Left colon (tissue), 2 donors: ENCODE data around the gene RPL10. TPM values are rescaled to one million over a fixed set of nuclear protein-coding genes. Genes with fewer than 3 reads are reported as not detected.
A peak's percentile ranks its signal among the peaks of the same experiment; 100 is the strongest.

Experiments
- ATAC-seq: fragments of 200-7000 bp; cut with Tn5 transposase; one replicate; pipeline ENCODE4 v1.9.1; 2020; ENCODE audit warnings: mild to moderate bottlenecking, moderate library complexity
- DNase-seq, 2 donors: peaks; one replicate each; pipeline ENCODE4 v3.0.0-alpha.2; 2020
- intact Hi-C, 2 donors: fragments of 100-400 bp; cut with DNase I in 1 of 2; cut with micrococcal nuclease in 1 of 2; formaldehyde crosslinking; loops; one replicate each; pipeline versions ENCODE4 v1.11.2 to v1.14.0; 2022; cut with DNase I, micrococcal nuclease
- total RNA-seq, 2 donors: library from RNA; stranded (reverse); fragmentation: NEBNext Ultra II Directional; extraction: Animal tissue kit (Norgen Biotek cat#: 25700); gene quantifications; one replicate each; pipeline ENCODE4 v1.2.1, GENCODE V29; 2021
- donor health status: DM: no; HTN: no; CAD: no.
- donor health status: DM: yes; HTN: yes; CAD: no.

The RPL10 gene
- total RNA-seq, 2 donors from 2014 or later, result 2,262 to 2,406 TPM

DNA sequence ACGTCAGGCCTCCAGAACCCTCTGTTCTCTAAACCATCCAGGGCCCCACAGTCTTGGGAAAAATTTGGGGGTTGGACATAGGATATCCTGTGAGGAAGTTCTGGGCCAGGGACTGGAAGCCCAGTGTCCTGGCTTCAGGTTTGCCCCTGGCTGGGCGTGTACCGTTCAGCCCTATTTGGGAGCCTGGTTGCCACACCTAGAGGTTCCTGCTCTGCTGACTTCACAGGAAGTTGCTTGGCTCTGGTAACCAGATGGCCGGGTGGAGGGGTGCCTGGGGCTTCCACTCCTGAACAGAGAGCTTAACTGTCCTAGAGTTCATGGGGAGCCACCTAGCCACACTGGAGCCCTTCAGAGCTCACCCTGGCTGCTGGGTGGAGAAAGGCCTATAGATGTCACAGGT is 14.3 kb downstream of the RPL10 start:
- ATAC-seq, result peak; percentile 27
- DNase-seq, result peak; percentile 47 to 55

DNA sequence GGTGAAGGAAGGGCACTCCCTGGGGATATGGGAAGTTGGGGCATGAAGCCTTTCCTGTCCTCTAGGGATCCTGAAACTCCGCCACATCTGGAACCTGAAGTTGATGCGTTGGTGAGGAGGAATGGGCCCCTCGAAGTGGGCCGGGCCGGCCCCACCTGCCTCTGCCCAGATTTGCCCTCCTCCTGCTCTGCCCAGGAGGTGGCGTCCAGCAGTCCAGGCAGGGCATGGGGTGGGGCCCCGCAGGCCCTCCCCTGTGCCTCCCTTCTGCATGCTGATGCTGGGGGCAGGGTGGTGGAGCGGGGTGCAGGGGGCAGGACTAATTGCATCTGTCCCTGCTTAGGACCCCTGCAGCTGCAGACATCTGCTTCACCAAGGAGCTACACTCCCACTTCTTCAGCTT is 15.0 kb downstream of the RPL10 start:
- no peak for DNase-seq
- intact Hi-C loops, result no loop called here
- no peak for ATAC-seq

More for the DNA sequence above, 14.3 kb downstream of the RPL10 start:
- intact Hi-C loops, result no loop called here

DNA sequence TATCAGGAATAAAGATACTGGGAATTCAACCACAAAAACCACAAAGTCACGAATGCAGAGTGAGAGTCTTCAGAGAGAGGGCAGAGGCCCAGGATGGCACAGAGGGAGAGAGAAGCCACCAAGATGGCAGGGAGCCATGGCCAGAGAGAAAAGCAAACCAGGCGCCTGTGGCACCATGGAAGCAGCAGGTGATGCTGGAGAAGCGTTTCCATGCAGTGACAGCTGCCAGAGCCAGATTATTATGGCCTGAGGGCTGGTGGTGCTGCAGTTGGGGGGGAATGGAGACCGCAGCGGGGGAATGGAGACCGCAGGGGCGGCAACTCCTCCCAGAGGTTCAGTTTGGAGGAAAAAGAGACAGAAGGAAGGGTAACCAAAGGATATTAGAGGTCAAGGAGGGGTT is 19.0 kb downstream of the RPL10 start:
- intact Hi-C loops, result no loop called here
- no peak for ATAC-seq
- no peak for DNase-seq

DNA sequence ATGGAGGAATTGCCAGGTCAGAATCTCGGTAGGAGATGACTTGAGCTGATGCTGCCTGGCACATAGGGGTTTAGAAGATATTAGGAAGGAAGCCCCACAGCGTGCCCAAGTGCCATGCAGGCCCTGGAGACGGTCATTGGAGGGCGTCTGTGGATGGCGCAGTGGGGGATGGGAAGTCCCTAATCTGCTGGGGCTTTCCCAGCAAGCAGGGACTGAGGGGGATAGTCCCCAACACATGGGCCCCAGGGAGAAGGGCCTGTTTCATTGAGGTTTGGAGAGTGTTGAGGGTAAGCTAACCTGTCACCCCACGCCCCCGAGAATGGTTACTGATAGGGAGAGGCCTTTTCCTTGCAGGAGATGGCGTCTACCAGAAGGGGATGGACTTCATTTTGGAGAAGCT is 21.0 kb downstream of the RPL10 start:
- no peak for ATAC-seq
- DNase-seq, result no peak
- intact Hi-C loops, result no loop called here

DNA sequence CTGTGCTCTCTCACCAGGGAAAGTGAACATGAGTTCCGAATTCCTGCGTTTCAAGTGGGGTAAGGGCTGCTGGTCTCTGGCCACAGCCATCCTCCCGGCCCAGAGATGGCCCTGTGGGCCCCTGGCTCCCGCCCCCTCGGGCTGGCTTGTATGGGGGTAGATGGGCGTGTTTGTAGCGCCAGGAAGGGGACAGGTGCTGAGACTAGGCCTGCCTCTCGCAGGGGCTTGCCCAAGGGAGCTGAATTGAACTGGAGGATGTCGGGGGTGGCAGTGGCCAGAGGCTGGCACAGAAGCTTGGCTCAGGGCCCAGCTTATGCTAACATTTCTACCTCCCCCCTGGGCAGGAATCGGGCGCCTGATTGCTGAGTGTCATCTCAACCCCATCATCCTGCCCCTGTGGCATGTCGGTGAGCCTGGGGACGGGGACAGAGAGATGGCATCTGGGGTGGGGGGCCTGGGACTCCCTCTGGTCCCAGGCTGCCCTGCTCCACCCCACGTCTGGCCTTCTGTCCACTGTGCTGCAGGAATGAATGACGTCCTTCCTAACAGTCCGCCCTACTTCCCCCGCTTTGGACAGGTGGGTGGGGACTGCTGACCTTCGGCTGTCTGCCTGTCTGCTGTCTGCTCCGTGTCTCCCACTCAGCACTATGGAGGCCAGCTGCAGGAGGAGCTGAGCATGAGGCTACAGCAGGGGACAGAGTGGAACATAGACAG is 21.7 kb downstream of the RPL10 start:
- no peak for DNase-seq
- intact Hi-C loops, result no loop called here
- ATAC-seq, result no peak

DNA sequence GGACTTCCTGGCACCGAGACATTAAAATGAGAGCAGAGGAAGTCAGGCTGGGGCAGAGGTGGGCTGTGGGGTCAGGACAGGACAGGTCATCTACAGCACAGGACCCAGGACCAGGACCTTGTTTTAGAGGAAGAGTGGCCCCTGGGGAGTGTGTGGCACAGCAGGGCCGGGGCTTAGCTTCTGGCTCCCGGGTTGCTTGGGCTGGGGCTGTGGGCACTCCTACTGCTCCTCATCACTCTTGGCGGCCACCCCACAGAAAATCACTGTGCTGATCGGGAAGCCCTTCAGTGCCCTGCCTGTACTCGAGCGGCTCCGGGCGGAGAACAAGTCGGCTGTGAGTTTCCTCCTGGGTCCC is 22.2 kb downstream of the RPL10 start:
- ATAC-seq (no peak), DNase-seq (no peak)
- intact Hi-C loops, result no loop called here

DNA sequence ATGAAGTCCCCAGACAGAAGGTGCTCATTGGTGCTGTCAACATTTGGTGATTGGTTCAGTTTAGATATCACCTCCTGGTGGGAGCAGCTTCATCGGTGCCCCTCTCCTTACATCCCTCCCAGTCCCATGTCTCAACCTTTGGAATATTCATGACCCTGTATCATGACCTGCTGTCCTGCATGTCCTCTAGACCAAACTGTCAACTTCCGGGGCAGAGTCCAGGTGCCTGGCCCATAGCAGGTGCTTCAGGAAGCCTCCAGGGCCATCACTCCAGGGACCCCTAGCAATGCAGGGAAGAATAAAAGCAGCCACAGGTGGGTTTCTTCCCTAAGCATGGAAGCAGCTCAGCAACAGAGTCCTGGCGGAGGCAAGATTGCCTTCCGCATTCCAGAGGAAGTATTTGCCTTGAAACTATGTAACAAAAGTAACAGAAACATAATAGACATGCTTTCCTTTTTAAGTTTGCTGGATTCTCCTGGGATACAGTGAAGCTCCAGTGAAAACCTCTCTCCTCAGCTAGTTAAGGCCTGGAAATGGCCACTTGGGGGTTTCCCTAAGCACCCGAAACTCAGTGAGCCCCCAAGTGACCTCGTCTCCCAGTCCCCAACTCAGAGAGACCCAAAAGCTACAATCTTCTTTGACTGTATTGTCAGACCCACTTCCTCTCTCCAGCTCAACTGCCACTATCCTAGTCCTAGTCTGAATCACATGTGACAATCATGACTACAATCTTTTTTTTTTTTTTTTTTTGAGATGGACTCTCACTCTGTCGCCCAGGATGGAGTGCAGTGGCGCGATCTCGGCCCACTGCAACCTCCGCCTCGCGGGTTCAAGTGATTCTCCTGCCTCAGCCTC is 29.0 kb downstream of the RPL10 start:
- intact Hi-C loops, result no loop called here
- DNase-seq (no peak), ATAC-seq (no peak)

DNA sequence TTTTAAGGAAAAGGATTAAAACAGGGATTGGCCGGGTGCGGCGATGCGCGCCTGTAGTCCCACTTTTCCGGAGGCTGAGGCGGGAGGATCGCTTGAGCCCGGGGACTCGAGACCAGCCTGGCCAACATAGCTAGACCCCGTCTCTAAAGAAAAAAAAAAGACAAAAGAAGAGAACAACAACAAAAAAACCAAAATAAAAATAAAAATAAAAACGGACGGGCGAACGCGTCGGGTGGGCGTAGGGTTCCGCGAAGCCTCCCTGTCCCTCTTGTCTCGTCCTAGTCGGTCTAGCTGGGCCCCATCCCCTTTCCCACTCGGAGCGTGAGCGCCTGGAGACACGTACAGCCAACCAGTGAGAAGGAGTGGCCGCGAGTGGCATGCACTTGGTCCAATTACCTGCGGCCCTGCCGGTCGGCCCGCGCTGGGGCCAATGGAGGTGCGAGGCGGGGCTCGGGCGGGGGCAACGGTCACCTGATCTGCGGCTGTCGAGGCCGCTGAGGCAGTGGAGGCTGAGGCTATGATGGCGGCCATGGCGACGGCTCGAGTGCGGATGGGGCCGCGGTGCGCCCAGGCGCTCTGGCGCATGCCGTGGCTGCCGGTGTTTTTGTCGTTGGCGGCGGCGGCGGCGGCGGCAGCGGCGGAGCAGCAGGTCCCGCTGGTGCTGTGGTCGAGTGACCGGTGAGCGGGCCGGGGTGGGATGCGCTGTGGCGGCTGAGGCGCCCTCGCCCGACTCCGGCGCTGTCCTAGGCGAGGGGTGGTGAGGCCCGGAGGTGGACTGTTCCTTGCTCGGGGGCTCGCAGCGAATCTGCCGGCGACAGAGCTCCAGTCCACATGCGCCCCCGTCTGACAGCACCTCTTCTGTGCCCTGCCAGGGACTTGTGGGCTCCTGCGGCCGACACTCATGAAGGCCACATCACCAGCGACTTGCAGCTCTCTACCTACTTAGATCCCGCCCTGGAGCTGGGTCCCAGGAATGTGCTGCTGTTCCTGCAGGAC is 30.3 kb downstream of the RPL10 start, which contains the start of gene ATP6AP1:
TSS of gene ATP6AP1 (plus strand) at position 502 of the 996 bp plus-strand sequence. CDS start at position 518, 16 bp downstream.
- ATAC-seq (peak; percentile 98), DNase-seq (peak; percentile 90 to 94)
- intact Hi-C loops, result no loop called here

DNA sequence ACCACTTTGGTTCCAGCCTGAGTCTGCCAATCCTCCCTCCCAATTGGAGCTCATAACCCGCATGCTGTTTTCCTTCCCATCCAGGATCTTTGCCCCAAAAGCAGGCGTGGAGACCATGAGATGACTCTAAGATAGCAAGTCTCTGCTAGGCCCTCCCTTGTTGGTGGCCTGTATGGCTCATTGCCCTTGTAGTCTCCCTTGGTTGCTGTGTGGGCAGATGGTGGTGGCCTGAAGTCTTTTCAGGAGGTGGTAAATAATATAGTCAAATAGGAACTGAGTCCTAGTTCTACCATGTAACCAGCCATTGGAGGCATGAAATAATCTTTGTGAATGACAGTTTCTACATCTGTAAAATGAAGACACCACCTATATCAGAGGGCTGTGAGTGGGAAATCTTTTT is 31.5 kb downstream of the RPL10 start:
- ATAC-seq, result no peak
- no peak for DNase-seq
- intact Hi-C loops, result no loop called here

DNA sequence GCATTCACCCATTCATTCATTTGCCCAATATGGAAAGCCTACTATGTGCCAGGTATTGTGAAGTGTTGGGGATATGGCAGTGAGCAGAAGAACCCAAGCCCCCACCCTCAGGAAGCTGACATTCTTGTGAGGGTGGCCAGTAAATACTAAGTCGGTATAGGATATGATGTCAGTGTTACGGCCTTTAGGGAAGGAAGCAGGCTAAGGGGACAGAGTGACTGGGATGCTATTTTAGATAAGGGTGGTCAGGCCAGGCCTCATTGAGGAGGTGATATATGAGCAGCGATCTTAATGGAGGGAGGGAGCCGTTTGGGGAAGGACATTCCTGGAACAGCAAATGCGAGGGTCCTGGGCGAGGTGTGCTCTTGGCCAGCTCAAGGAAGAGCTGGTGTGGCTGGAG is 32.3 kb downstream of the RPL10 start:
- intact Hi-C loops, result no loop called here
- ATAC-seq (no peak), DNase-seq (no peak)

DNA sequence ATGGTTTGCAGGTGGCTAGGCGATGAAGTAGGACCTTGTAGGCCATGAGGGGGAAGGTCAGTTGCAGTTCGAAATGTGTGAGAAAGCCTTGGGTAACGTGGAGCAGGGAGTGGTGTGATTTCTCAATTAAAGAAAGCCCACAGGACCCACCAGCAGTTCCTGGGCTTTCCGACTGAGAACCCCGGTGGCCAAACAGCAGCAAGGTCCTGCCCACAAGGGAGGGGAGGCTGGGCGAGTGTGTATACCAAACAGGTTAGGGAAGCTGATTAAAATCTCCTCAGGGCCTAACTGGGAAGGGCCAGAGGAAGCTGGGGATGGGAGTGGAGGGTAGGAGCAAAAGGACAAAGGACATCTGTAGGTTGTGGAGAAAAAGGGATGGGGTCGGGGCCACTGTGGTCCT is 32.7 kb downstream of the RPL10 start:
- intact Hi-C loops, result no loop called here
- DNase-seq (no peak), ATAC-seq (no peak)

DNA sequence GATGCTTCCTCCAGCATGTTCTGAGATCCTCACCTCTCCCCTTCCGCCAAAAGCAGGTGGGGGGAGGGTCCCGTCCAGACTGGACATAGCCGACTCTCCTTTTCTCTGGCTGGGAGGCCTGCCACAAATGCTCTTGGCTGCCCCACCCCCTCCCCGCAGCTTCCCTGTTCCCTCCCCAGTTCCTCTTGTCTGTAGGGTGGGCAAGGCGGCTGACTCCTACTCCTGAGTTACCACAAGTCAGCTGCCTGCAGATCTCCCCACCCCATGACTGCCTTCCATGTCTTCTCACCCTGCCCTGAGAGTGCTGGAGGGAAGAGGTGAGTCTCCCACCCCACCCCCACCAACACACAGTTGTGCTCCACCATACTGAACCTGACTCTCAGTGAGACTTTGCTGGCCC is 33.2 kb downstream of the RPL10 start:
- intact Hi-C loops, result no loop called here
- DNase-seq (no peak), ATAC-seq (no peak)

DNA sequence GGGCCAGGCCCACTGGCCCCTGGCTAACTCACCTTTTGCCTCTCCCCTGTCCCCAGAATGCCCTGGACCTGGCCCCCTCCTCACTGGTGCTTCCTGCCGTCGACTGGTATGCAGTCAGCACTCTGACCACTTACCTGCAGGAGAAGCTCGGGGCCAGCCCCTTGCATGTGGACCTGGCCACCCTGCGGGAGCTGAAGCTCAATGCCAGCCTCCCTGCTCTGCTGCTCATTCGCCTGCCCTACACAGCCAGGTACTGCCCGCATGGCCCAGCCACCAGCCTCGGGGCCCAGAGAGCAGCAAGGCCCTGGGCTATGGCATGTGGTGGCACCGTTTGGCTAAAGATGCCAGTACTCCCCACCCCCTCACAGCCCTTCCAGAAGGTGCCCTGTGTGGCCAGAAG is 34.0 kb downstream of the RPL10 start:
- DNase-seq (no peak), ATAC-seq (no peak)
- intact Hi-C loops, result no loop called here

DNA sequence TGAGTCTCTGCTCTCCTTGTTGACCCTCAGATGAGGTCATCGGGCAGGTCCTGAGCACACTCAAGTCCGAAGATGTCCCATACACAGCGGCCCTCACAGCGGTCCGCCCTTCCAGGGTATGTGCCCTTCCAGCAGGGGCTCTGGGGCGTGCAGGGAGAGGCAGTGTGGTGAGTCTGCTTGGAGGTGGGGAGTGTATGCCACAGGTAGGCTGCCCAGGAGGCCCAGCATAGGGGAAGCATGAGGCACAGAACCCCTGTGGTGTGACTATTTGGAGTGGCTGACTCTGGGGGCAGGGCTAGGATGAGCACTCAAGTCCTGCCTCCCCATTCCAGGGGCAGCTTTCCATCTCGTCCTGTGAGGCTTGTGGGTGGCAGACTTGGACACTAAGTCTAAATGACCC is 35.4 kb downstream of the RPL10 start:
- intact Hi-C loops, result no loop called here
- ATAC-seq (no peak), DNase-seq (no peak)

DNA sequence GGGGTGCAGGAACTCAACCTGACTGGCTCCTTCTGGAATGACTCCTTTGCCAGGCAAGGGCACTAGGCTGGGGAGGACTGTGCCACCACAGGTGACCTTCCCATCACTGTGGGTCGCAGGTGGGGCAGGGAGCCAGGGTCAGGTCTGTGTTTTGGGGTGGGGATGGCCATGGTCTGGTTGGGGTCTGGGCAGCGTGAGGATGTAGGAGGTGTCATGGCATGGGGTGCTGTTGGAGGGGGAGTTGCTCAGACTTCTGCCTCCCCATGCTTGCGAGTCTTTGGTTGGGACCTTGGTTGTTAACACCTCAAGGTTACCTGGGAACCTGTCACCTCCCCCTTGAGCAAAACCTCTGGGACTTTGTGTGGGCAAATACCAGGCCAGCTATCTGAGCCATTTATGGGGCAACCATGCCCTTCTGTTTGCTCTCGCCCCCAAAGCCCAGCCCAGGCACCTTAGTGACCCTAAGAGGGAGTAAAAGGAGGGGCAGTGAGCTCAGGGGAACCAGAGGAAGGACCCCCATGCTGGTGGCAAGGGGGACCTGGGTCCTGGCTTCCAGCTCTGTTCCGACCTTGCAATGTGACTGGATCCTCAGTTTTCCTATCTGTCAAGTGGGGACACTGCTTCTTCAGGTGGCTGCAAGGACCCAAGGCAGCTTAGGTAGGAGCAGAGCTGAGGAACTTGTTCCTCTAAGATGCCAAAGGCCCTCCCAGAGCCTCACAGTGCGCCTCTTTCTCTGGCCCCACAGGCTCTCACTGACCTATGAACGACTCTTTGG is 36.4 kb downstream of the RPL10 start:
- DNase-seq (no peak), ATAC-seq (no peak)
- intact Hi-C loops, result no loop called here

DNA sequence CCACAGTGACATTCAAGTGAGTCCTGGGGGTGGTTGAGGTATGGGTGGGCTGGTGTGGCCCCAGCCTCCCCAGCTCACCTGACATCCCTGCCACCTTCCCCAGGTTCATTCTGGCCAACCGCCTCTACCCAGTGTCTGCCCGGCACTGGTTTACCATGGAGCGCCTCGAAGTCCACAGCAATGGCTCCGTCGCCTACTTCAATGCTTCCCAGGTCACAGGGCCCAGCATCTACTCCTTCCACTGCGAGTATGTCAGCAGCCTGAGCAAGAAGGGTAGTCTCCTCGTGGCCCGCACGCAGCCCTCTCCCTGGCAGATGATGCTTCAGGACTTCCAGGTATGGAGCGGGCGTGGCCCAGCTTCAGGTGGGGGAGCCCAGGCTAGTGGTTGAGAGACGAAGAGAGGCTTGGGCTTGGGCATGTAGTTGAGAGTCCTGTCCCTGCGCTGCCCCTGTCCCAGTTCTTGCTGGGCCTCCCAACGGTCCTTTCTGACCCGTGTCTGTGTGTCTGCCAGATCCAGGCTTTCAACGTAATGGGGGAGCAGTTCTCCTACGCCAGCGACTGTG is 37.1 kb downstream of the RPL10 start:
- no peak for DNase-seq
- ATAC-seq, result no peak
- intact Hi-C loops, result no loop called here

DNA sequence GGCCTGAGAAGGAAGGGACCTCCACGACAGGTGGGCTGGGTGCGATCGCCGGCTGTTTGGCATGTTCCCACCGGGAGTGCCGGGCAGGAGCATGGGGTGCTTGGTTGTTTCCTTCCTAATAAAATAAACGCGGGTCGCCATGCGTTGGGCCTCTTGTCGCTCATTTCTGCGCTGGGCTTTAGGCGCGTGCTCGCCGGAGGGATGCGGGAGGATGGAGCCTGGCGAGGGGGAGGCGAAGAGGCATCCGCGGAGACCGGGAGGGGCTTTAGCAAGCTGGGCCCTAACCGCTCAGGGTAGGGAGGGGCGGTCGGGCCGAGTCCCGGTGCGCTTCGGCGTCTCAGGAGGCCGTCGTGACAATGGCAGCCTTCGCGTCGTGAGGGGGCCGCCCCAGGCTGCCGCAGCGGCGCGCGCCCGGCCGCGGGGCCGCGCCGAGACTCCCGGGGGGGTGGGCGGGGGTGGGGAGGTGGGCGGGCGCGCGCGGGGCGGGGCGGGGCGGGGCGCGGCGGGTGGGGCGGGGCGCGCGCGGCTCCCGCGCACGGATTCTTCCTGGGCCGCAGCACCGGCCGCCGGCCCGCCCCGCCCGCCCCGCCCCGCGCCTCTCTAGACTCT is 38.3 kb downstream of the RPL10 start:
- intact Hi-C loops, result no loop called here
- ATAC-seq (peak; percentile 53), DNase-seq (peak in 1 of 2 donors; percentile 41)
